Astrocyte of the cerebellum (primary cell): ENCODE measurements around the gene GYG2.

Source experiments
- DNase-seq: peaks from one replicate; pipeline ENCODE4 v3.0.0-alpha.2; 2011; ENCODE audit warnings: low read depth
- H3K4me3 ChIP-seq: 2 replicates; pipeline ENCODE4 v1.5.1; 2011; ENCODE audit warnings: mild to moderate bottlenecking, low read depth, low read length, moderate library complexity
- CTCF ChIP-seq: IDR thresholded peaks from 2 replicates; pipeline ENCODE4 v1.5.1; 2012; ENCODE audit warnings: low read length, low read depth, moderate library complexity, mild to moderate bottlenecking; ENCODE audit errors: missing control alignments
- in situ Hi-C: cut with HindIII; loops from 2 replicates; pipeline ENCODE4 v1.10.0; 2017; ENCODE audit warnings: low sequenced_read_pairs

Gene GYG2

GRCh38 chrX:2898846-2899512 is 70.2 kb downstream of the GYG2 start:
- DNase-seq: no peak
- no peak overlapping the region for H3K4me3 ChIP-seq
- in situ Hi-C loops: no loop called here
- TF ChIP-seq CTCF: no peak

- H3K4me3 ChIP-seq: no peak overlapping the region
- no peak for TF ChIP-seq CTCF
- in situ Hi-C loops: no loop called here
- no peak for DNase-seq
Observed at GRCh38 chrX:2901367-2902036, 72.8 kb downstream of the GYG2 start.

DNA sequence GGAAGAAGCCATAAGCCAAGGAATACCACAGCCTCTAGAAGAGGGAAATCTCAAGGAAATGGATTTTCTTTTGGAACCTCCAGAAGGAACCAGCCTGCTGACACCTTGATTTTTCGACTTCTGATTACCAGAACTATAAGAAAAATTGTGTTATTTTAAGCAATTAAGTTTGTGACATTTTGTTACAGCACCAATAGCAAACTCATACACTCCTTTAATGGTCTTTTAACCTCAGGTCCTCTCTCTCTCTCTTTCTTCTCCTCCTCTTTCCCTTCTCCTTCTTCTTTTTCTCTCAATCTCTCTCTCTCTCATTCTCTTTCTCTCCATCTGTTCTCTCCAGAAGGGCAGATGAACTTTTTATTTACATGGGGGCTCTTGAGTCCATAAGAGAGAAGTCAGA is 74.1 kb downstream of the GYG2 start:
- no peak for TF ChIP-seq CTCF
- H3K4me3 ChIP-seq: no peak overlapping the region
- in situ Hi-C loops: no loop called here
- no peak for DNase-seq

GRCh38 chrX:2903366-2903765 is 74.6 kb downstream of the GYG2 start:
- peak; percentile 11 for TF ChIP-seq CTCF
- H3K4me3 ChIP-seq: no peak overlapping the region
- DNase-seq: no peak
- in situ Hi-C loops: no loop called here

DNA sequence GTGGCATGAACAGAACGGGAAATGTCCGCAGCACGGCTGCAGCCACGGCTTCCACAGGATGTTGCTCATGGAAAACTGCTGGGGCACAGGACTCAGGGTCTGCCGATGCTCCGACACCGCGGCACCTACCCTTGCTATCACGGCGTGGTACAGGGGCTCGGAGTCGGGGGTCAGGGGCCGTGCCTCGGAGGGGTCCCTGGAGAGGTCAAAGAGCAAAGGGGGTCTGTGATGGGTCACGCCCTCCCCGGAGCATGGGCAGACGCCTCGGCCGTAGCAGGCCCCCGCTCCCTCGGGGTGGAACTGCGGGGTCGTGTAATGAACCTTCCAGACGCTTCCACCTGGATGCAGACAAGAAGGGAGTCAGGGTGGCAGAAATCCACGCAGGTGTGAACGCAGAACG is 78.6 kb downstream of the GYG2 start:
- in situ Hi-C loops: loop anchor here (5.0 kb wide), 1 partner anchor 55 kb away; no protein-coding TSS in a partner anchor
- no peak for TF ChIP-seq CTCF
- no peak for DNase-seq
- H3K4me3 ChIP-seq: no peak overlapping the region

DNA sequence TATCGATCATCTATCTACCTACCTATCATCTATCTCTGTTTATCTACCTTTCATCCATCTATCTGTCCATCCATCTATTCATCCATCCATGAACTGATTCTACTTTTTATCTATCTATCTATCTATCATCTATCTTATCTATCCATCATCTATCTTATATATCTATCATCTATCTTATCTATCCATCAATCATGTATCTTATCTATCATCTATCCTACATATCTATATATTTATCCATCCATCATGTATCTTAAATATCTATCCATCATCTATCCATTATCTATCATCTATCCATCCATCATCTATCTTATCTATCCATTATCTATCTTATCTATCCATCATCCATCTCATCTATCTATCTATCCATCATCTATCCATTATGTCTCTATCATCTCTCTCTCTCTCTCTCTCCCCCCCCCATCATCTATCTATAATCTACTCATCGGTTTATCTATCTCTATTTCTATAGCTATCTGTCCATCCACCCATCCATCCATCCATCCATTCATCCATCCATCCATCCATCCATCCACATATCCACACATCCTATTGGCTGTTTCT is 79.5 kb downstream of the GYG2 start:
- no peak overlapping the region for H3K4me3 ChIP-seq
- DNase-seq: no peak
- in situ Hi-C loops: loop anchor here (5.0 kb wide), 1 partner anchor 56 kb away; no protein-coding TSS in a partner anchor
- no peak for TF ChIP-seq CTCF
